HepG2 (cell line): ENCODE data around the gene UST.

Experiments
- ATF4 ChIP-seq, 2 experiments: fragments of 450-650 bp in 1 of 2; sonication (generic) in 1 of 2; formaldehyde crosslinking; IDR thresholded peaks; 2 replicates each; pipeline versions ENCODE4 v1.5.0 to v1.8.0; 2020 to 2022; ENCODE audit warnings: mild to moderate bottlenecking in 1 of 2, missing genetic modification reagents in 1 of 2
- EZH2 ChIP-seq: conservative IDR thresholded peaks from 2 replicates; pipeline ENCODE4 v1.6.1; 2012; ENCODE audit warnings: mild to moderate bottlenecking, low read depth, low read length, moderate library complexity
- MAFK ChIP-seq, 2 experiments: IDR thresholded peaks in 1 of 2; conservative IDR thresholded peaks in 1 of 2; 2 replicates each; pipeline ENCODE4 v1.6.1; 2011; ENCODE audit warnings: improper control_type of control experiment in 2 of 2, low read length in 2 of 2
- SETDB1 ChIP-seq: sonication (generic); formaldehyde crosslinking; IDR thresholded peaks from 2 replicates; pipeline ENCODE4 v1.5.1; 2020; ENCODE audit warnings: missing genetic modification reagents, mild to moderate bottlenecking, borderline replicate concordance

GRCh38 chr6:149094934-149095351 lies 348.1 kb downstream of the UST start:
- no peak for TF ChIP-seq ATF4 (CRISPR knock-in tag; IDR thresholded peaks at IDR 0.05)
- TF ChIP-seq MAFK (conservative IDR thresholded peaks at IDR 0.05 in 1 of 2, IDR thresholded peaks at IDR 0.05 in 1 of 2; ENCODE audit: low read length in 2 of 2): no peak
- no peak for TF ChIP-seq SETDB1 (CRISPR knock-in tag)
- TF ChIP-seq EZH2: no peak
